ENCODE results near the gene MYOD1. TPM values are rescaled to one million over a fixed set of nuclear protein-coding genes. Genes with fewer than 3 reads are reported as not detected.

MYOD1 gene
- total and polyA plus RNA-seq, 2 of the 4 experiments (the other 2 are of a cell fraction), result not detected

- H4K91ac ChIP-seq (ENCODE audit: insufficient read depth, low read depth, low read length), result no peak overlapping the region
- no peaks in the 10 kb centered on the region for H3K36me3 ChIP-seq (ENCODE audit: control insufficient read depth, insufficient read depth, low read length)
- no peak overlapping the region for H3K9ac ChIP-seq (ENCODE audit: low read depth, low read length)
- POLR2A ChIA-PET (ENCODE audit: unreplicated experiment), result no interaction called here
- no peak overlapping the region for H4K5ac ChIP-seq (ENCODE audit: low read depth, low read length)
- dilution Hi-C loops (cut with HindIII; ENCODE audit: low sequenced_read_pairs, unreplicated experiment) (no loop called here), intact Hi-C loops (cut with micrococcal nuclease) (no loop called here), in situ Hi-C loops (cut with MboI; ENCODE audit: low sequenced_read_pairs) (no loop called here)
- H2BK20ac ChIP-seq (ENCODE audit: low read depth, low read length), result no peak overlapping the region
- no peak overlapping the region for H2BK5ac ChIP-seq (ENCODE audit: low read depth, low read length, poor library complexity, severe bottlenecking)
- H3K14ac ChIP-seq (replicated peaks; ENCODE audit: low read depth, low read length), result no peak overlapping the region
- BruUV-seq (replicated peaks), result no TSS peak
- no peak overlapping the region for H4K8ac ChIP-seq (ENCODE audit: low read depth in 2 of 2, low read length in 2 of 2)
- no peak overlapping the region for H2BK15ac ChIP-seq (ENCODE audit: low read depth, low read length)
- H3K9me1 ChIP-seq (ENCODE audit: insufficient read depth, low read length), result no peaks in the 10 kb centered on the region
- no peak overlapping the region for H3K27ac ChIP-seq (ENCODE audit: insufficient read depth, low read length)
- no peak overlapping the region for H2BK120ac ChIP-seq (ENCODE audit: low read depth, low read length)
- H2AFZ ChIP-seq (replicated peaks; ENCODE audit: low read length, poor library complexity), result peak overlapping the region; percentile 58
- no peak overlapping the region for H3K56ac ChIP-seq (ENCODE audit: extremely low read depth, insufficient read depth, low read length)
- no peak for DNase-seq
- peaks cover 78% of the 10 kb centered on the region for H3K27me3 ChIP-seq (ENCODE audit: control insufficient read depth, insufficient read depth, low read length)
- no peaks in the 10 kb centered on the region for H4K20me1 ChIP-seq (ENCODE audit: insufficient read depth, low read length)
- TF ChIP-seq RAD21 (IDR thresholded peaks at IDR 0.05; ENCODE audit: low read length) (no peak), NFE2L2 (IDR thresholded peaks at IDR 0.05; ENCODE audit: low read depth, low read length) (no peak), ELK1 (IDR thresholded peaks at IDR 0.05; ENCODE audit: borderline replicate concordance, low read depth, low read length) (no peak), RFX5 (IDR thresholded peaks at IDR 0.05; ENCODE audit: low read depth, low read length) (no peak)
- TF ChIP-seq, protein P1, sequence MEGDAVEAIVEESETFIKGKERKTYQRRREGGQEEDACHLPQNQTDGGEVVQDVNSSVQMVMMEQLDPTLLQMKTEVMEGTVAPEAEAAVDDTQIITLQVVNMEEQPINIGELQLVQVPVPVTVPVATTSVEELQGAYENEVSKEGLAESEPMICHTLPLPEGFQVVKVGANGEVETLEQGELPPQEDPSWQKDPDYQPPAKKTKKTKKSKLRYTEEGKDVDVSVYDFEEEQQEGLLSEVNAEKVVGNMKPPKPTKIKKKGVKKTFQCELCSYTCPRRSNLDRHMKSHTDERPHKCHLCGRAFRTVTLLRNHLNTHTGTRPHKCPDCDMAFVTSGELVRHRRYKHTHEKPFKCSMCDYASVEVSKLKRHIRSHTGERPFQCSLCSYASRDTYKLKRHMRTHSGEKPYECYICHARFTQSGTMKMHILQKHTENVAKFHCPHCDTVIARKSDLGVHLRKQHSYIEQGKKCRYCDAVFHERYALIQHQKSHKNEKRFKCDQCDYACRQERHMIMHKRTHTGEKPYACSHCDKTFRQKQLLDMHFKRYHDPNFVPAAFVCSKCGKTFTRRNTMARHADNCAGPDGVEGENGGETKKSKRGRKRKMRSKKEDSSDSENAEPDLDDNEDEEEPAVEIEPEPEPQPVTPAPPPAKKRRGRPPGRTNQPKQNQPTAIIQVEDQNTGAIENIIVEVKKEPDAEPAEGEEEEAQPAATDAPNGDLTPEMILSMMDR (conservative IDR thresholded peaks at IDR 0.05; ENCODE audit: low read depth, low read length), result 0 out of 2 replicates have a peak, but pooled peaks have one; percentile 17
- peak overlapping the region; percentile 65 for H2AK9ac ChIP-seq (replicated peaks; ENCODE audit: low read depth, low read length, poor library complexity)
- H3K23ac ChIP-seq (ENCODE audit: low read depth, low read length), result no peak overlapping the region
- H3K79me1 ChIP-seq (ENCODE audit: low read depth in 1 of 2, low read length in 2 of 2), result no peaks in the 10 kb centered on the region
- no peak overlapping the region for H3K4me3 ChIP-seq (ENCODE audit: insufficient read depth, low read depth, low read length)
- WGBS, 2 experiments (ENCODE audit: extremely low coverage in 2 of 2, insufficient read length in 1 of 2), result 3% methylated on average over 34 of the region's 85 CpGs; no CpG with 5 or more reads in 1 of the 2 experiments
- no peak overlapping the region for H3K18ac ChIP-seq (ENCODE audit: low read depth, low read length)
- no peaks in the 10 kb centered on the region for H3K9me3 ChIP-seq (ENCODE audit: control insufficient read depth, insufficient read depth, low read length)
- ATAC-seq (ENCODE audit: low read depth), result peak; percentile 54
- H3K4me2 ChIP-seq (ENCODE audit: low read depth, low read length), result no peak overlapping the region
- no peak overlapping the region for H3K4ac ChIP-seq (ENCODE audit: low read depth, low read length)
- H2AK5ac ChIP-seq (ENCODE audit: low read depth, low read length), result no peak overlapping the region
- CTCF ChIA-PET, result no interaction called here
- H3K4me1 ChIP-seq (ENCODE audit: control insufficient read depth, insufficient read depth, low read length), result no peaks in the 10 kb centered on the region
These were observed 796 bp downstream of the MYOD1 start for GRCh38 chr11:17719938-17720795.
